Karpas-422 (cell line): ENCODE results near the gene CPLANE1. TPM values are rescaled to one million over a fixed set of nuclear protein-coding genes. Genes with fewer than 3 reads are reported as not detected.
"Not testable (repeated sequence)": the region's sequence is repeated elsewhere in the genome, so short reads cannot be mapped to it uniquely, and the experiment has no call there.

ENCODE experiments used
- DNase-seq: peaks from one replicate; pipeline ENCODE4 v3.0.0-alpha.2; 2015
- H2AFZ ChIP-seq: fragments of 200-600 bp; sonication (generic); 2 replicates; pipeline ENCODE4 v1.6.1; 2014; ENCODE audit warnings: antibody characterized with exemption, low read length, mixed read lengths
- H3K27ac ChIP-seq: fragments of 200-600 bp; sonication (generic); 2 replicates; pipeline ENCODE4 v1.5.1; 2014; ENCODE audit warnings: mild to moderate bottlenecking, low read length, moderate library complexity
- H3K27me3 ChIP-seq: fragments of 200-600 bp; sonication (generic); 2 replicates; pipeline ENCODE4 v1.6.1; 2014; ENCODE audit warnings: low read length, mixed read lengths
- H3K36me3 ChIP-seq: fragments of 200-600 bp; sonication (generic); 2 replicates; pipeline ENCODE4 v1.6.1; 2014; ENCODE audit warnings: low read length, mixed read lengths; ENCODE audit not compliant: insufficient read depth
- H3K4me1 ChIP-seq: fragments of 200-600 bp; sonication (generic); 2 replicates; pipeline ENCODE4 v1.6.1; 2014; ENCODE audit warnings: mild to moderate bottlenecking, low read length, mixed read lengths
- H3K4me2 ChIP-seq: fragments of 200-600 bp; sonication (generic); 2 replicates; pipeline ENCODE4 v1.6.1; 2014; ENCODE audit warnings: low read length, low read depth, mild to moderate bottlenecking; ENCODE audit not compliant: poor library complexity, severe bottlenecking
- H3K4me3 ChIP-seq: fragments of 200-600 bp; sonication (generic); 2 replicates; pipeline ENCODE4 v1.5.1; 2014; ENCODE audit warnings: mild to moderate bottlenecking, antibody characterized with exemption, low read length, mixed read lengths
- H3K79me2 ChIP-seq: fragments of 200-600 bp; sonication (generic); 2 replicates; pipeline ENCODE4 v1.6.1; 2014; ENCODE audit warnings: mild to moderate bottlenecking, low read length, mixed read lengths
- H3K9ac ChIP-seq: fragments of 200-600 bp; sonication (generic); 2 replicates; pipeline ENCODE4 v1.6.0; 2014; ENCODE audit warnings: low read length
- H3K9me2 ChIP-seq: fragments of 200-600 bp; sonication (generic), shearing (Covaris generic); replicated peaks from 2 replicates; pipeline ENCODE4 v1.6.0; 2014; ENCODE audit warnings: mild to moderate bottlenecking, low read length, moderate library complexity; ENCODE audit not compliant: insufficient read depth
- H3K9me3 ChIP-seq: fragments of 300-700, 200-600 bp; sonication (generic); 2 replicates; pipeline ENCODE4 v1.6.1; 2014; ENCODE audit warnings: low read length, mixed read lengths
- H4K20me1 ChIP-seq: fragments of 200-600 bp; sonication (generic); 2 replicates; pipeline ENCODE4 v1.6.1; 2014; ENCODE audit warnings: mild to moderate bottlenecking, antibody characterized with exemption, low read length, low read depth; ENCODE audit not compliant: insufficient read depth
- total RNA-seq: library from RNA; depleted of rRNA; stranded (reverse); fragments of >200 nt; shearing (Covaris generic); gene quantifications from 2 replicates; pipeline ENCODE4 v1.2.3, GENCODE V29; 2014; ENCODE audit warnings: low replicate concordance

CPLANE1 gene
- total RNA-seq, 1 experiment from 2014 or later, result 0.04 TPM

DNA sequence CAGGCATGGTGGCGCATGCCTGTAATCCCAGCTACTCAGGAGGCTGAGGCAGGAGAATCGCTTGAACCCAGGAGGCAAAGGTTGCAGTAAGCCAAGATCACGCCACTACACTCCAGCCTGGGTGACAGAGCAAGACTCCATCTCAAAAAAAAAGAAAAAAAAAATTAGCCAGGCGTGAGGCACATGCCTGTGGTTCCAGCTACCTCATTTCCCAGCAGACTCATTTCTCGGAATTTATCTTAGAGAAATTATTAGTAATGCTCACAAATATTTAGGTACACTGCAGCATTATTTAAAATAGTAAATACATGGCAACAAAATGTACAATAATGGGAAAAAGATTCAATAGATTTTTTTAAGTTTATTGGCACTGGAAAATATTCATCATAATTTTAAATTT is 29.8 kb downstream of the CPLANE1 start:
- not testable (repeated sequence) for H3K9ac ChIP-seq, DNase-seq, H3K9me3 ChIP-seq, H3K4me1 ChIP-seq, H3K4me3 ChIP-seq, H4K20me1 ChIP-seq, H2AFZ ChIP-seq, H3K27me3 ChIP-seq, H3K27ac ChIP-seq, H3K9me2 ChIP-seq, H3K79me2 ChIP-seq, H3K4me2 ChIP-seq, H3K36me3 ChIP-seq

DNA sequence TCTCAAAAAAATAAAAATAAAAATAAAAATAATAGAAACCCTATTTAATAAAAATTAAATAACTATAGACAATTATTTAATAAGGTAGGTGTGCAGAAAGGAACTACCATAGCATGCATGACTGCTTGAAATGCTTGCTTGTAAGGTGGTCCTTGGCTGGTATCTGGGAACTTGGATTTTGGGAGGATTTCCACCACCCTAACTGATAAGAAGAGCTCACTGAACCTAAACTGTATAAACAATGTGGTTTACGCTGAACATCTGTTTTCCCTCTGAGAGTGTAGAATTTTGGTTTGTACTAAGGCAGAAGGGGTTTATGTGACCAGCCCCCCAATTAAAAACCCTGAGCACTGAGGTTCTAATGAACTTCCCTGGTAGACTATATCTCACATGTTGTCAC is 31.2 kb downstream of the CPLANE1 start:
- no peaks in the 10 kb centered on the region for H4K20me1 ChIP-seq
- no peaks in the 10 kb centered on the region for H3K9me3 ChIP-seq
- H3K4me3 ChIP-seq, result no peak overlapping the region
- no peaks in the 10 kb centered on the region for H3K27me3 ChIP-seq
- H2AFZ ChIP-seq, result no peak overlapping the region
- H3K27ac ChIP-seq, result no peak overlapping the region
- no peaks in the 10 kb centered on the region for H3K9me2 ChIP-seq
- no peak overlapping the region for H3K4me2 ChIP-seq
- H3K79me2 ChIP-seq, result no peaks in the 10 kb centered on the region
- DNase-seq, result no peak
- no peaks in the 10 kb centered on the region for H3K36me3 ChIP-seq
- H3K4me1 ChIP-seq, result peaks cover 9% of the 10 kb centered on the region
- H3K9ac ChIP-seq, result no peak overlapping the region

DNA sequence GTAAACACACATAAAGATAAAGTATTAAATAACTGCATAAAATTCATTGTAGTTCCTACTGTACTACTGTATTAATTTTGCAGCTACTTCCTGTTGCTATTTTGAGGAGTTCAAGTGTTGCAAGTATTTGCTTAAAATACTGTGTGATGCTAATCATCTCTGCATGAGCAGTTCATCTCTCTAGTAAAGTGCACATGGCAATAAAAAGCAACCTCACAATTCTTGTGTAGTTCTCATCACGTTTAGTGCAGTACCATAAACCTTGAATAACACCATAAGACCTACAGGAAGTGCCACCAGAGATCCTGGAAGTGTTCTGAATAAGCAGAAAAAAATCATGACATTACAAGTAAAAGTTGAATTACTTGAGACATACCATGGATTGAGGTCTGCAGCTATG is 34.6 kb downstream of the CPLANE1 start:
- DNase-seq, result peak; percentile 54
- Histone ChIP-seq H3K9ac (no peak overlapping the region), H3K4me2 (peak overlapping the region; percentile 36), H3K27me3 (no peaks in the 10 kb centered on the region), H2AFZ (no peak overlapping the region), H3K79me2 (no peaks in the 10 kb centered on the region), H3K27ac (no peak overlapping the region), H3K9me2 (no peaks in the 10 kb centered on the region), H3K36me3 (no peaks in the 10 kb centered on the region), H3K4me1 (peaks cover 9% of the 10 kb centered on the region), H3K4me3 (no peak overlapping the region), H3K9me3 (no peaks in the 10 kb centered on the region), H4K20me1 (no peaks in the 10 kb centered on the region)

DNA sequence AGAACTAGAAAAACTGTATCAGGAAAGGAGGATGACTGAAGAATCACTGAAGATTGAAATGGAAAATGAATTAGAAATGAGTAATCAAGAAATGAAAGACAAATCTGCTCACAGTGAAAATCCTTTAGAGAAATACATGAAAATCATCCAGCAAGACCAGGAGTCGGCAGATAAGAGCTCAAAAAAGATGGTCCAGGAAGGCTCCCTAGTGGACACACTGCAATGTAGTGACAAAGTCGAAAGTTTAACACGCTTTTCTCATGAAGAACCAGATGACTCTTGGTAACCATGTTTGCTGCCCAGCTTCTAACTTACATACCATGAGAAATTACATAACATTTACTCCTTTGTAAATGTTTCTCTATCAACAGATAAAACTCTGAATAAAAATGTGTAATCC is 37.1 kb downstream of the CPLANE1 start:
- H3K9me2 ChIP-seq, result no peaks in the 10 kb centered on the region
- no peak overlapping the region for H3K27ac ChIP-seq
- H3K9me3 ChIP-seq, result no peaks in the 10 kb centered on the region
- no peak overlapping the region for H3K4me3 ChIP-seq
- H3K4me2 ChIP-seq, result no peak overlapping the region
- DNase-seq, result peak; percentile 43
- no peaks in the 10 kb centered on the region for H3K27me3 ChIP-seq
- H3K4me1 ChIP-seq, result peaks cover 9% of the 10 kb centered on the region
- no peak overlapping the region for H2AFZ ChIP-seq
- no peaks in the 10 kb centered on the region for H3K36me3 ChIP-seq
- H4K20me1 ChIP-seq, result no peaks in the 10 kb centered on the region
- no peaks in the 10 kb centered on the region for H3K79me2 ChIP-seq
- H3K9ac ChIP-seq, result no peak overlapping the region

DNA sequence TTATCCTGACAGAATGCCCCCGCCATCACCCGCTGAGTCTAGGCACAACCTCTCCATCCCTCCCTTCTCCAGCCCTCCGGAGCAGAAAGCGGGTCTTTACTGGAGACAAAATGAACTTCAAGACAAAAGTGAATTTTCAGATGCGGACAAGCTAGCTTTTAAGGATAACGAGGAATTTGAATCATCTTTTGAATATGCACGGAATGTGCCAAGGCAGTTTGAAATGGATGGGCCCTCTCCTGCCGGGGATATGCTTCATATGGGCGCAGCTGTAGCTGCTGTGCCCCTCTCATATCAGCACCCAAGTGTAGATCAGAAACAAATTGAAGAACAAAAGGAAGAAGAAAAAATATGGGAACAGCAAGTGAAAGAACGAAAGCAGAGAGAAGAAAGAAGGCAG is 37.5 kb downstream of the CPLANE1 start:
- Histone ChIP-seq H3K79me2 (no peaks in the 10 kb centered on the region), H3K9me2 (no peaks in the 10 kb centered on the region), H3K9ac (no peak overlapping the region), H3K9me3 (no peaks in the 10 kb centered on the region), H3K4me3 (no peak overlapping the region), H3K4me2 (no peak overlapping the region), H3K27me3 (no peaks in the 10 kb centered on the region), H3K4me1 (peaks cover 9% of the 10 kb centered on the region), H2AFZ (no peak overlapping the region), H3K36me3 (no peaks in the 10 kb centered on the region), H4K20me1 (no peaks in the 10 kb centered on the region), H3K27ac (no peak overlapping the region)
- DNase-seq, result no peak

DNA sequence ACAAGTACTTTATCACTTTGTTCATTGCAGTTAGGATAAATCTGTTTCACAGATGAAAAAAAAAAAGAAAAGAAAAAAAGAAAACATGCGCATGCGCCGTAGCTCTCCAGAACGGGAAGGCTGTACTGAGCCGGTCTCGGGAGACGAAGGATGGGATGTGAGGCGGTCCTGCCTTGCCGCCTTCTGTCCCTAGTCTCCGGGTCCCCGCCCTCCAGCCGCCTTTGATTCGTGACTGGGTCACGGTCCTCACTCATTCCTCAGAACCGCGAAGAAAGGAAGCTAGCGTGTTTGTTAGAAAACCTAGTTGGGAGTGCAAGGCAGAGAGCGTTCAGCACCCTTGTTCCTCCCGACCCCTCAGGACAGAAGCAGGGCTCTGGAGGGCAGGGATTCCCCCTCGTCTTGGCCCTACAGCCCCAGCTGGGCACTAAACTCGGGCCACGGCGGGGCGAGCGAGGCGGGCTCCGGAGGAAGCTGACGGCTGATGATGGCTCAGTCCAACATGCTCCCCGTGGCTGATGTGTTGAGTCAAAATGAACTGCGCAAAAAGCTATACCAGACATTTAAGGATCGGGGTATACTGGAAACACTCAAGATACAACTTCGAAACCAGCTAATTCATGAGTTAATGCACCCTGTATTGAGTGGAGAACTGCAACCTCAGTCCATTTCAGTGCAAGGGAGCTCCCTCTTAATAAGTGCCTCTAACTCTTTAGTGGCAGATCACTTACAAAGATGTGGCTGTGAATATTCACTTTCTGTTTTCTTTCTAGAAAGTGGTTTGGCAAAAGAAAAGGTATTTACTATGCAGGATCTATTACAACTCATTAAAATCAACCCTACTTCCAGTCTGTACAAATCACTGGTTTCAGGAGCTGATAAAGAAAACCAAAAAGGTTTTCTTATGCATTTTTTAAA is 40.0 kb downstream of the CPLANE1 start:
- no peak overlapping the region for H3K9ac ChIP-seq
- H3K27ac ChIP-seq, result no peak overlapping the region
- no peak for DNase-seq
- no peaks in the 10 kb centered on the region for H3K27me3 ChIP-seq
- H3K4me1 ChIP-seq, result peaks cover 1% of the 10 kb centered on the region
- no peaks in the 10 kb centered on the region for H3K9me2 ChIP-seq
- H4K20me1 ChIP-seq, result no peaks in the 10 kb centered on the region
- H3K79me2 ChIP-seq, result no peaks in the 10 kb centered on the region
- H3K9me3 ChIP-seq, result no peaks in the 10 kb centered on the region
- H3K36me3 ChIP-seq, result no peaks in the 10 kb centered on the region
- no peak overlapping the region for H3K4me2 ChIP-seq
- no peak overlapping the region for H3K4me3 ChIP-seq
- no peak overlapping the region for H2AFZ ChIP-seq

DNA sequence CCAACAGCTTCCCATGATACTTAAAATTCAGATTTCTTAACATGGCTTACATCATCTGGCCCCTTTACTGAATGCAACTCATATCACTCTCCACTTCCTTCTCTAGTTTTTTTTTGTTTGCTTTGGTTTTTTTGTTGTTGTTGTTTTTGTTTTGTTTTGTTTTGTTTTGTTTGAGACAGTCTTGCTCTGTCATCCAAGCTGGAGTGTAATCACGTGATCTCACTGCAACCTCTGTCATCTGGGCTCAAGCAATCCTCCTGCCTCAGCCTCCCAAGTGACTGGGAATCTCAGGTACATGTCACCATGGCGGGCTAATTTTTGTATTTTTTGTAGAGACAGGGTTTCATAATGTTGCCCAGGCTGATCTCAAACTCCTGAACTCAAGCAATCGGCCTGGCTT is 41.4 kb downstream of the CPLANE1 start:
- Histone ChIP-seq H3K79me2 (no peaks in the 10 kb centered on the region), H2AFZ (no peak overlapping the region), H3K4me3 (no peak overlapping the region), H3K9me3 (no peaks in the 10 kb centered on the region), H3K36me3 (no peaks in the 10 kb centered on the region), H3K27me3 (no peaks in the 10 kb centered on the region), H4K20me1 (no peaks in the 10 kb centered on the region), H3K4me2 (no peak overlapping the region), H3K9me2 (no peaks in the 10 kb centered on the region), H3K27ac (no peak overlapping the region), H3K4me1 (no peaks in the 10 kb centered on the region), H3K9ac (no peak overlapping the region)
- no peak for DNase-seq

DNA sequence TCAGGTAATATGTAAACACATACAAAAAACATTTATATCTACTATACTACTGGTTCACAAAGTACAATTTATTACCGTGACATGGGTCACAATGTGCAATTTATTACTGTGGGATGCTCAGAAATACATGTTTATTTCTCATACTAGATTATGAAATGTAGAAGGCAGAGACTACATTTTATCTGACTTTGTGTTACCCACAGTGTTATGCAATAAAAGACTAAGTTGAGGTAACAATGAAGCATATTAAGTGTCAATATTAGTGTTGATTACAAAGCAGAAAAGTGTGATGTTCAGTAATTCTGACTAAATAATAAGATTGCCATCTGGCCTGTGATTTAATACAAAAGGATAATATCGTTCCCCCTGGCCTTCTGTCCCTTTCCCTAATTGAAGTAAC is 42.4 kb downstream of the CPLANE1 start:
- Histone ChIP-seq H3K4me1 (no peaks in the 10 kb centered on the region), H3K4me3 (no peak overlapping the region), H4K20me1 (no peaks in the 10 kb centered on the region), H3K9me2 (no peaks in the 10 kb centered on the region), H3K27me3 (no peaks in the 10 kb centered on the region), H3K79me2 (no peaks in the 10 kb centered on the region), H3K36me3 (no peaks in the 10 kb centered on the region), H3K9me3 (no peaks in the 10 kb centered on the region), H3K4me2 (no peak overlapping the region), H3K27ac (no peak overlapping the region), H2AFZ (no peak overlapping the region), H3K9ac (no peak overlapping the region)
- no peak for DNase-seq
